PC-3 (cell line): ENCODE measurements around the gene SFXN2.

Experiments
- EZH2 ChIP-seq: fragments of 300-600 bp; sonication (generic); IDR thresholded peaks from one replicate; pipeline ENCODE4 v1.6.1; 2017; ENCODE audit warnings: antibody characterized with exemption, mild to moderate bottlenecking, low read length; ENCODE audit not compliant: unreplicated experiment
- EZH2phosphoT487 ChIP-seq: fragments of 300-600 bp; sonication (generic); IDR thresholded peaks from 2 replicates; pipeline ENCODE4 v1.6.1; 2018; ENCODE audit warnings: mild to moderate bottlenecking, antibody characterized with exemption, low read length, borderline replicate concordance
- TF ChIP-seq, protein P1 (sequence below): fragments of 300-600 bp; sonication (generic); conservative IDR thresholded peaks from 2 replicates; pipeline ENCODE4 v1.5.1; 2017; ENCODE audit warnings: antibody characterized with exemption, low read depth, mild to moderate bottlenecking, low read length

DNA sequence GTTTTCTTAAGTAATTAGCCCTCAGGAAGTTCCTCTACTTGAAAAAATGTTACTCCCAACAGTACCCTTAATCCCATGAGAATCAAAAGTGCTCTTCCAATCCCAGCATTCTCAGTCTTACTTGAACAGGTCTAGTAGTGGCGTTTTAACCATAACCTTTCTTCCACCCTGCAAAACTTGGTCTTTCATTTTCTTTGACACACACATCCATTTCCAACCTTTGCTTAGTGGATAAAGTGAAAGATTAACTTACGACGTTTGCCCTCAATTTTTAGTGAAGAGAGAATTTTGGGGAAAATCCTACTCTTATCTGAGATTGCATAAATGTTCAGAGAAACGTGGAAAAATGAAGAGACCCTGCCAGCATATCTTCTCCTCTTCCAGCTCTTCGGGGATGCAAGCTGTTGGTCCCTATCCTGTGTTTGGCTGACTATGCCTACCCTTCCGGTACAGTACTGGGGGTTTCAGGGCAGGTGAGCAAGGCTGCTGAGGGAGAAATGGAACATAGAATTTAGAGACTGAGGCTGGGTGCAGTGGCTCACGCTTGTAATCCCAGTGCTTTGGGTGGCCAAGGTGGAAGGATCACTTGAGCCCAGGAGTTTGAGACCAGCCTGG lies 48.1 kb downstream of the SFXN2 start:
- TF ChIP-seq, protein P1, sequence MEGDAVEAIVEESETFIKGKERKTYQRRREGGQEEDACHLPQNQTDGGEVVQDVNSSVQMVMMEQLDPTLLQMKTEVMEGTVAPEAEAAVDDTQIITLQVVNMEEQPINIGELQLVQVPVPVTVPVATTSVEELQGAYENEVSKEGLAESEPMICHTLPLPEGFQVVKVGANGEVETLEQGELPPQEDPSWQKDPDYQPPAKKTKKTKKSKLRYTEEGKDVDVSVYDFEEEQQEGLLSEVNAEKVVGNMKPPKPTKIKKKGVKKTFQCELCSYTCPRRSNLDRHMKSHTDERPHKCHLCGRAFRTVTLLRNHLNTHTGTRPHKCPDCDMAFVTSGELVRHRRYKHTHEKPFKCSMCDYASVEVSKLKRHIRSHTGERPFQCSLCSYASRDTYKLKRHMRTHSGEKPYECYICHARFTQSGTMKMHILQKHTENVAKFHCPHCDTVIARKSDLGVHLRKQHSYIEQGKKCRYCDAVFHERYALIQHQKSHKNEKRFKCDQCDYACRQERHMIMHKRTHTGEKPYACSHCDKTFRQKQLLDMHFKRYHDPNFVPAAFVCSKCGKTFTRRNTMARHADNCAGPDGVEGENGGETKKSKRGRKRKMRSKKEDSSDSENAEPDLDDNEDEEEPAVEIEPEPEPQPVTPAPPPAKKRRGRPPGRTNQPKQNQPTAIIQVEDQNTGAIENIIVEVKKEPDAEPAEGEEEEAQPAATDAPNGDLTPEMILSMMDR: no peak
- TF ChIP-seq EZH2 (no peak), EZH2phosphoT487 (no peak)
